GM19372 (cell line): ENCODE results near the gene DPEP3.
"Not testable (repeated sequence)": the region's sequence is repeated elsewhere in the genome, so short reads cannot be mapped to it uniquely, and the experiment has no call there.

Source experiments
- ATAC-seq: cut with Tn5 transposase; IDR thresholded peaks from one replicate; pipeline ENCODE4 v1.9.1; 2021; ENCODE audit warnings: mild to moderate bottlenecking, low read depth, moderate library complexity; ENCODE audit not compliant: unreplicated experiment

DPEP3 gene

DNA sequence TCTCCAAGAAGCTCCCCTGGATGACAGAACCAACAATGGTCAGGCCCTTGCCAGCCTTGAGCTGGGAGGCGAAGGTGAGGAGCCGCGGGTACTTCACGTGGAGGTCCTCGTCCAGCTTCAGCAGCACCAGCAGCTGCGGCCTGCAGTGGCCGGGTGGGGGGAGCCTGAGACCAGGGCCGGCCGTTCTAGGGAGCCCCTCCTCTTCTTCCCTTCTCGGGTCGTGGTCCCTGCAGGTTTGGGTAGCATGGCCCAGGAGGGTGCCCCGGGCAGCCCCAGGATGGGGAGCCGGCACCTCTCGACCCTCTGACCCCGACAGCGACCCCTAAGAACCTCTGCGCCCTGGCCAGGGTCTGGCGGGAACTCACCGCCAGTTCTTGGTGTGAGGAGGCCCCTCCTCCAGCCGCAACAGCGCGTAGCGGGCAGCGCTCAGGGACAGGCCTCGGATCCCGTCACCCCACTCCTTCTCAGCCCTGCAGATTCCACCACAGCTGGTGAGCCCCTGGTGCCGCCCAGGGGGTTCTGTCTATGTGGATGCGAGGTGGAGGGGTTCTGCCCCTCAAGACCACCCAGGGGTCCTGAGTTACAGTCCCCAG, 33.2 kb downstream of the DPEP3 start:
- ATAC-seq: no peak

DNA sequence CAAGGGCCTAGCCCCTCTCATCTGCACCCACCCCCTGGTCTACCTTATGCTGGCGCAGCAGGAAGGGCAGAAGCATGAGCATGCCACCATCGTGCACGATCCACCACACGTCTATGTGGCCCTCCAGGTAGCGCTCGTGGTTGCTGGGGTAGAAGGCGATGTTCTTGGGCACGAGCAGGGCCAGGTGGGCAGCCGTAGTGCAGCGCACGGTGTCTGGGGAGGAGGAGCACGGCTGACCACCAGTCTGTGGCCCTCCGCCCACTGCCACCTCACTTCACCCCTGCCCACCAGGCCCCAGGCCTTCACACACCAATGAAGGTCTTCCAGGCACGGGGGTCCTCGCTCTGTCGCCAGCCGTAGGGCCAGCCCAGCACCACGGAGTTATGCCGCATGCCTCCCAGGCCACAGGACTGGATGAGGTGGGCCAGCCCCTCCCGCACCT, 34.1 kb downstream of the DPEP3 start:
- no peak for ATAC-seq

DNA sequence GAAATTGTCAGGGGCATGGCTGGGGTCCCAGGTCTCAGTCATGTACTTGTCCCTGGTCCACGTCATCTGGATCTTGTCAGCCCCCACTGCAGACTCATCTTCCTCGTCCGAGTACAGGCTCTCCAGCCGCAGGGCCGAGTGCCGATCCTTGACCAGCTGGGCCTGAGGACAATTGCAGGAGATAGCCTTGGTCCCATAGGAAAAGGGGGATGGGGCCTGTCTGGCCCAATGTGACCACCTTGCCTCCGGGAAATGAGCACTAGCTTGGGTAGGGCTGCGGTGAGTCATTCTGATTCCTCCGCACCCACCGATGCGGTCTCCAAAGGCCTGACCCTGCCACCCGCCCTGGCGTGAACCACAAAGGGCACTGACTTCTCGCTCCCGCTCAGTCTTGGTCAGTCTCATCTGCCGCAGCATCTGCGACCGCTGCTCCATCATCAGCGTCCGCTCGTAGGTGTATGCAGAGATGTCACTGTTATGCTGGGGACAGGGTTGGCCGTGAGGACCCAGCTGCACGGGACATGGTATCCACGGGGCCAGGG, 34.8 kb downstream of the DPEP3 start:
- ATAC-seq: no peak

DNA sequence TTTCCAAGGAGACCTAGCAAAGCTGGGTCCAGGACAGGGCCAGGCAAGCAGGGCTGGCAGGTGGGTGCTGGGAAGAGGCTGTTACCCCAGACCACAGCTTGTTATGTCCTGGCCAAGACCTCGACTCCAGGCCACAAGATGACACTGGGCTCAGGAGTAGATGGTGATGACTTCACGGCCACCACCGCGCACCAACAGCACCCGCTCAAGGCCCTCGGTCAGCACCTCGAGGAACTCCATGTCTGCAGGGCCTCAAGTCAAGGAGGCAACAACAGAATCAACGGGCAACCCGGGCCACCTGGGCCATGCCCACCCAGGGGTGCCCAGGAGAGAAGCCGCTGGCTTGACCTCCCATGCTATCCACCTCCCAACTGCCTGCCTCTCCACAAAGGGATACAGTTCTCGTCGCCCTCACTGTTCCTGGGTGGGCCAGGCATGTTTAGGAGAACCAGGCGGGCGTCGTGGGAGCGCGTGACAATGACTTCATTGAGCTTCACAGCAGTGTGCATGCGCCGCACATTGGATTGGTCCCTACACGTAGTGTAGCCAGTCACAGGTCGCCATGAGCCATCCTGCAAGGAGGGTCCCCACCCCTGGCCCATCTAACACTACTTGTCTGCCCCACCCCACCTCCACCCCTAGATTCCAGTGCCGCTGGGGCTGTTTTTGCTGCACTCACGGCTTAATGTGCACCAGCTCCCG, 35.5 kb downstream of the DPEP3 start:
- ATAC-seq: no peak

DNA sequence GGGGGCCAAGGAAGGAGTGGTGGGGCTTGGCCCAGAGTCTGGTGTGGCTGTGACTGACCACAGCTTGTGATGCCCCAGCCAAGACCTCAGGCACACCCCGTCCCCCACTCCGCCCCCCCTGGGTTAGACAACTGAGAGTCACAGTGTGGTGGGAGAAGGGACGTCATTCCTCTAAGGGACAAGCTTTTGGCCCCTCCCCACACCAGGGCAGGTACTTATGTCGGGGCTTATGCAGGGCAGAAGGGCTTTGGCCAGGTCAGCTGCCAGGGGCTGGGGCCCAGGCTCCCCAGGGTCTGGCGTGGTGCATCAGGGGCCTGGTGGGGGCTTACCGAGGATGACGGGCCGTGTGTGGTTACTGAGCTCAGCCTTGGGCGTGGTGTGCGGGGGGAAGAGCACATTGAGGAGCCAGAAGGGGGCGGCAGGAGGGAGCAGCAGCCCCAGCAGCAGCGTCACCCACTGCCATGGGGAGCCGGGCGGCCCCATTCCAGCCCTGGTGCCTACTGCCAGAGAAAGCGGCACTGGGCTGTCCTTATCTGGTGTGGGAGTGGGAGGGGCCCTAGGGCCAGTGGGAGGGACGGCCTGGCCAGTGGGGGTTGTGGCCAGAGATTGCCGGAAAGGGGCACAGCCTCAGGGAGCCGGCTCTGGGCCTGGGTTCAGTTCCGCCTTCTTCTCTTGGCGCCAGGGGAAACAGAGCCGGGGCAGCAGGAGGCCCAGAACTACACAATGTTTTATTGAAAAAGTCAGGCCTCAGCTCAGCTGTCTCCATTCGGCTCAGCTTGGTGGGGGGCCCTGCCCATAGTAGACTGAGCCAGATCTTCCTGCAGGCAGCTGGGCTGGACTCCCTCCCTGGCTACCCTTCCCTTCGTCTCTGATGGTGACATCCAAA, 36.4 kb downstream of the DPEP3 start, which contains the start of gene LCAT:
Gene LCAT, minus strand, starts transcription at position 502 of the 886 bp plus-strand sequence. Its CDS starts 19 bp downstream, at position 483.
- no peak for ATAC-seq

DNA sequence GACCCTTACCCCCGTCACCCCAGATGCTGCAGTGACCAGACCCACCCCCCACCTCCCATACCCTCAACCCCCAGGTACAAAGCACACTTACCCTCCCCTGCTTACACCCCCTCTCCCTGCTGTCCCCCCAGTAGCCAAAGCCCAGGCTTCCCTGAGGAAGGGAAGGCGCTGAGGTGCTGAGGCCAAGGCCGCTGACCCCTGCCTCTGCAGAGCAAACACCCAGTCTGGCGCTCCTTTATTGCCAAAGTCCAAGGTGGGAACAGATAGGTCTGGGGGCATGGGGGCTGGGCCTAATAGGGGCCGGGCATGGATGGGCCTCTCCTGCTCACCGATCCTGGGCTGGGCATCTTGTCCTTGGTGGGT, 37.1 kb downstream of the DPEP3 start:
- ATAC-seq: no peak

DNA sequence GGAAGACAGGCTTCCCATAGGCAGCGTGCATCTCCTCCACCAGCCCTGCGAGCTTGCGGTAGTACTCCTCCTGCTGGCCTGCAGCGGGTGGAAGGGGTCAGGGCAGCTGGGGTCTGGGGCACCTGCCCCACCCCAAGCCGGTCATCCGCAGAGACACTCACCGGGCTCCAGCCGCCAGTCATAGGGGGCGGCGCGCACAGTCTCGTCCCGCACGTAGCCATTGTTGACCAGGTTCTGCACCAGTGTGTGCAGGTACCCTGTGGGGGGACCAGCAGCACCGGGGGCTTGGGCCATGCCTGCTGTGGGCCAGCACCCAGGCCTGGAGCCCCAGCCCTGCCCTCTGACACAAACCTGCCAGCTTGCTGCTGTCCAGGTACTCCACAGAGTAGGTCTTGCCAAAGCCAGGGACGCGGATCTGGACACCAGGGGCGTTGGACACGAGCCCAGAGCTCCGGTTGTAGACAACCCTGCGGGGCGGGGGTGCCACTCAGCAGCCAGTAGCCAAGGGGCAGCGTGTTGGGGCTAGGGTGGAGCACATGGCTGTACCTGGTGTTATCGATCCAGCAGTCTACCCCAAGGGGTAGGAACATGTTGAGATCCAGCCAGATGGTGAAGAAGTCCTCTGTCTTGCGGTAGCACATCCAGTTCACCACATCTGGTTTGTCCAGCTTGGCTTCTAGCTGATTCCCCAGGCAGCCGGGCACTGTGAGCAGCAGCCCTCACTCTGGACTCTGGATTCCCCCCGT, 37.6 kb downstream of the DPEP3 start:
- no peak for ATAC-seq

DNA sequence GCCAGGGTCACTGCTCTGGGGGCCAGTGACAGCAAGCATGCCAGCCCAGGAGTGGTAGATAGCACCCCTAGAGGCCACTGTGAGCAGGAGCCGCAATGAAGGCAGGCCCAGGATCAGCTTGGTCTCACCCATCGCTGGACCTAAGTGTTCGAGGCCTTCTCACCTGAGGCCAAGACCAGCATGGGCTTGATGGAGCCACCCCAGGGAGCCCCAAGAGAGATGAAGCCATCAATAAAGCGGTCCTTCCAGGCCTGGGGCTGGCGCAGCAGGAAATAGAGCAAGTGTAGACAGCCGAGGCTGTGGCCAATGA, 38.1 kb downstream of the DPEP3 start:
- no peak for ATAC-seq

DNA sequence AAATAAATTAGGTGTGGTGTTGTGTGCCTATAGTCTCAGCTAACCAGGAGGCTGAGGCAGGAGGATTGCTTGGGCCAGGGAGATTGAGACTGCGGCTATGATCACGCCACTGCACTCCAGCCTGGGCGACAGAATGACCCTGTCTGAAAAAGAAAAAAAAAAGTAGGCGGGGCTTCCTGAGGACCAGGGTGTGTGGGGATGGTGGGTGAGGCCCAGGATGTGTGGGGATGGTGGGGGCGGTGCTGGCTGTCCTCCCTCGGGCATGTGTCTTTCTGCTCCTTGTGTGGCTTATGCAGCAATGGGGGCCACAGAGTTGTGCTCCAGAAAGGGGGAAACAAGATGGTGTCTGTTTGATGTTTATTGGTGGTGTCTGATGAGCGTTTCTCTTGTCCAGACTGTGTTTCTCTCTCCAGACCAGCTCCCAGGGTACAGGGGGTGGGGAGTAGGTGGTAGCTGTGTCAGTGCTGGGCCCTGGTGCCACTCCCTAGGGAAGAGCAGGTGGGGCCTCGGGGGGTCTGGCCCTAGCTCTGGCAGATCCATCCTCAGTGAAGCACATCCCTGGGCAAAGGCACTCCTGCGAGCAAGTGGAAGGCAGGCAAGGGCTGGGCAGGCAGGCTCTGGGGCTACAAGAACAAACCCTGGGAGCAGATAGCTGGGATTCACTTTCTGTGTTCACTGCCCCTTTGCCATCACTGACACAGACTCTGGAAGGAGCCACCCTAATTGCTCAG, 38.7 kb downstream of the DPEP3 start:
- ATAC-seq: no peak

DNA sequence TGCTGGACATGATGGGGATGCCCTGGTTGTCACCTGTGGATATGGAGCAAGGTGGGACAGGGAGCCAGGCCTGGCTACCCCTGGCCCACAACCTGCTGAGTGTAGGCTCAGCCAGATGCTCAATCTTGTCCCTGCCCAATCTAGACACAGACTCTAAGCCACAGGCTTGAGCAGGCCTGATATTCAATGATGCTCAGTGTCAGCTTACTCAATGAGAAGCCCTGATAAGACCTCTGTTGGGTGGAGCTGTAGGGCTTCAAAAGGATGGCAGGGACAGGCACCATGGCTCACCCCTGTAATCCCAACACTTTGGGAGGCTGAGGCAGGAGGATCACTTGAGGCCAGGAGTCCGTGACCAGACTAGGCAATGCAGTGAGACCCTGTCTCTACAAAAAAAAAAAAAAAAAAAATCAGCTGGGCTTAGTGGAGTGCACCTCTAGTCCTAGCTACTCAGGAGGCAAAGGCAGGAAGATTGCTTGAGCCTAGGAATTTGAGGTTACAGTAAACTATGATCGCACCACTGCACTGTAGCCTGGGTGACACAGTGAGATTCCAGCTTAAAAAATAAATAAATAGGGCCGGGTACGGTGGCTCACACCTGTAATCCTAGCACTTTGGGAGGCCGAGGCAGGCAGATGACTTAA, 39.7 kb downstream of the DPEP3 start:
- ATAC-seq: no peak

DNA sequence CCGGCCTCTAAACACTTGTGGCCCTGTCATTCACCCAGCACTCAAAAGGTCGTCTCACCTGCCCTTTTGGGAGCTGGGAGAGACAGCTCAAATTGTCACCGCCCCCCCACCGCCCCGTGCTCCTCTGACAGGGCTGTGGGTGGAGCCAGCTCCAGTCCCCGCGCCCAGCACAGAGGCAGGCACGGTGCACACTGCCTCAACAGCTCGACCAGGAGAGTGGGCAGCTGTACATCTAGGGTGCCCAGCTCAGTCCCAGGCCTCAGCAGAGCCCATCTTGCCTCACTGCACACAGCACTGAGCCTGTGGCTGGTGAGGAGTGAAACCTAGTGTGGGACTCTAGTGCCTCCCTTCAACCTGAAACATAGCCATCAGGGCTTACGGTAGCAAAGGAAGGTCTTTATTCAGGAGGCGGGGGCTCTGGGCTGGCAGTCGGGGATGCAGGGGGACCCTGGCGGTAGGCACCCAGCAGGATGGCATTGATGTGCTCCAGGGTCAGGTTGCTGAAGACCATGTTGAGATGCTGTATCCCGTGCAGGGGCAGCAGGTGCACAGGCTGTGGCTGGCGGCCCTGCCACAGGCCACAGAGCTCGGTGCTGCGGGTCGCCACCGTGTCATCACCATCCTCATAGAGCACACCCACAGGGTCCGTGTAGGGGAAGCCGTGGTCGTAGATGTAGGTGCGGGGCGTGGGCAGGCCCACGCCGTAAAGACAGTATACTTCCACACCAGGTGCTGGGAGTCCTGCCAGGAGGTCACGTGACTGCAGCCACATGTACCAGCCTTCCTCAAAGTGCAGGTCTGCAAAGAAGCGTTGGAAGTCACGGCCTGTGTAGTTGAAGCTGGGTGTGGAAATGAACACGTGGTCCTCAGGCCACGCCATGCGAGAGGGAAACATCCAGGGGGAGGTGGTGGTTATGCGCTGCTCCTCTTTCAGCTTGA, 40.5 kb downstream of the DPEP3 start:
- ATAC-seq: no peak

DNA sequence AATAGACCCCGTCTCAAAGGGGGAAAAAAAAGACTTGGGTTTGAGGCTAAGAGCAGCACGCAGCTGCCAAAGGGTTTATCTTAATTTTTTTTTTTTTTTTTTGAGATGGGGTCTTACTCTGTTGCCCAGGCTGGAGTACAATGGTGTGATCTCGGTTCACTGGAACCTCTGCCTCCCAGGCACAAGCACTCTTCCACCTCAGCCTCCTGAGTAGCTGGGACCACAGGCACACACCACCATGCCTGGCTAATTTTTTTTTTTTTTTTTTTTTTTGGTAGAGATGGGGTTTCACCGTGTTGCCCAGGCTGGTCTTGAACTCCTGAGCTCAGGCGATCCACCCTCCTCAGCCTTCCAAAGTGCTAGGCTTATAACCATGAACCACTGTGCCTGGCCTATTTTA, 42.6 kb downstream of the DPEP3 start:
- ATAC-seq: not testable (repeated sequence)

DNA sequence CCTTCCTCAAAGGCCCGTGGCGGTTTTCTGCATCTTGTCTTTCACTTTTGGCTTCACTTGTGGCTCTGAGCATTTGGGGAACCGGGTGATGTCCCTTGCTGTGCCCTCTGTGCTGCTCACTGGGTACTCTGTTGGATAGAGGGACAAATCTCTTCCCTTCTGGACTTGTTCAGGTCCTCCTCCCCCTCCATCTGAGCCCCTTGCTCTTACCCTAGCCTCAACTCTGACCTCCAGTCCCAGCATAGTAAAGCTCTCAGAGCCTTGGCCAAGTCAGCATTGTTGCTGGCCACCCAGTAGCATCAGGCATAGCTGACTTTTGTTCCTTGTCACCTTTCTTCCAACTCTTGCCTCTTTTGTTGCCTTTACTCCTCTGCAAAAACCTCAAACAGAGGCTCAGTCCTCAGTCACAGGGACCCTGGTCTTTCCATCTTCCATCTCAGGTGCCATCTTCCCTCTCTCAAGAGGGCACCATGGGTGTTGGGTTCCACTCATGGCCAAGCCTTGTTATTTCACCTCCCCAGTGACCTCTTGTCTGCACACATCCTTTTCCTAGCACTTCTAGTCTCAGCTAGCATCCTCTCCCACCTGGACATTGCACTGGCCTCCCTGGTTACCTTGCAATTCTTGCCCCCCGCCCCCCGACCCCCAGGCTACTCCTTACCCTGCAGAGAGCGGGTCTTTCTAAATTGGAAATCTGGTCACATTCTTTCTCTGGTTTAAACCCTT, 43.3 kb downstream of the DPEP3 start:
- peak; percentile 43 for ATAC-seq

DNA sequence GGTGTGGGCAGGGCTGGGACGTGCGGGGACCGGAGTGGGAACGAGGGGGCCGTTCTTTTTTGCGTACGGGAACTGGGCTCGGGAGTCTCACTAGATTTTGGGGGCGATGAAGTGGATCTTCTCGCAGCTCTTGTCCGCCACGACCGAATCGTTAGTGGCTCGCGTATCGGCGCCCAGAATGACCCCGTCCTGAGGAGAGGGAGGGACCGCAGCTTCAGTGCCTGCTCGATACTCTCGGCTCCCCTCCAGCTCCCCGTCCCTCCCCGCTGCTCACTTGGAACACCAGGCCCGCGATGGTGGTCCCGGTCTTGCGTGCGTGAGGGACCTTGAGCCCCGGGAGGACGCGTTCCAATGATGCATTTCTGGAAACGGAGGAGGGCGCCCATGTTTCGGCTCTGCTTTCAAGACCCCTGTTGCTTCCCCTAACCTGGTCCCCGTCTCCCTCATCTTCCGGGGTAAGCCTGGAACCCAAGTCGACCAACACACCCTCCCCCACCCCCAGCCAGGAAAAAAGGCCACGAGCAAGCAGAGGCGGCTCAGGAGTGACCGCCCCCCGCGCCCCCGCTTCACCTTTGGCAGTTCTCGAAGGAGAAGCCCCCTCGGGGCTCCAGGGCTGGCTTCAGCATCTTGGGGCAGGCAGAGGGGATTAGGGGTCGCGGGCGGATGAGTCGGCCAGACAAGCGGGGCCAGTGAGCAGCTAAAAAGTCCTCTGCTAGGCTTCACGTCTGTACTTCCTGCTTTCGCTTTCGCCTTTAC, 44.0 kb downstream of the DPEP3 start, which contains the start of gene PSMB10:
Gene PSMB10, minus strand, starts transcription at position 727 of the 756 bp plus-strand sequence. Its CDS starts 101 bp downstream, at position 626.
- peak; percentile 6 for ATAC-seq

DNA sequence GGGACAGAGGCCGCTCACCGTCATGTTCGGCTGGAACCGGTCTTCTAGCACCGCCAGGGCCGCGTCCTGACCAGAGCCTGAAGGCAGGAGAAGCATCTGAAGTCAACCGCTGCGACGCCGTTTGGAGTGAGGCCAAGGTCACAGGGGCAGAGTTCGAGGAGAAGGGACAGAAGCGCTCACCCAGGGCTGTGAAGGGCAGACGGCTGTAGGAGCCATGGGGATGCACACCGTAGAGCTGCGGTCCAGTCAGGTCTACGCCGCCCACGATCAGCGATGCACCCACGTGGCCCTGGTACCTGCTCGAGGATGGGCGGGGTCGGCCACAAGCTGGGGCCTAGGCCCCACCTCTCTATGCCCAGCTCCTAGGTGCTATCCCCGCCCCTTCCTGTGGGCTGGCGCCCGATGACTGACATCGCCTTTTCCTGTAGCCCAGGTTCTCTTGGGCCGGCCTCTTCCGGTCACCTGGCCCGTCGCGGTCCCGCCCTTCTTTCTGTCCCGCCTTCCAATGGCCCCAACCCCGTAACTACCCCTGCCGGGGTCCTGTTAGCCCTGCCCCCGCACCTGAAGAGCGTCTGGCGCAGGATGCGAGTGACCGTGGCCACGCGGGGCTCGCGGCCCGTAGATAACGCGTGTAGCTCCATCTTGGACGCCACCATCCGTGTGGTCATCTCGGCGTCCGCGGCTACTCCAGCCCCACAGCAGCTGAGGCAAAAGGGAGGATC, 44.7 kb downstream of the DPEP3 start:
- ATAC-seq: peak; percentile 88

DNA sequence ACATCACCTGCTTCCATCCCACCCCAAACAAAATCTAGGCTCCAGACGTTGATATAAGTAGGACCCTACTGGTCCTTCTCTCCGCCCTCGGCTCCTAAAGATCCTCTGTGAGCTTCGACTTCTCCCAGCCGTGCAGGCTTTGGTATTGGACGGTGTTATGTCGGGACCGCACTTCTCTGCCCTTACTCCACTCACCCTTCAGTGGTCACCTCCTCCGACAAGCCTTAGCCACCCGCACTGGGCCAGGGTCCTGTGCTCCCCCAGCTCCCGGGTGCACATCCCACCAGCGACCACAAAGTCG, 45.2 kb downstream of the DPEP3 start:
- no peak for ATAC-seq
